Posterior cingulate gyrus (tissue), 11 donors: ENCODE data around the gene ITIH1.
A peak's percentile ranks its signal among the peaks of the same experiment; 100 is the strongest.
"Not testable (repeated sequence)": the region's sequence is repeated elsewhere in the genome, so short reads cannot be mapped to it uniquely, and the experiment has no call there.

Experiments
- DNase-seq, 10 donors: peaks; one replicate each; pipeline versions ENCODE4 v3.0.0 to v3.0.0-alpha.2; 2020 to 2021; ENCODE audit warnings: mixed read lengths in 3 of 10
- intact Hi-C: fragments of 100-400 bp; cut with DNase I; formaldehyde crosslinking; loops from one replicate; pipeline ENCODE4 v1.15.1; 2023

The ITIH1 gene

GRCh38 chr3:52774066-52774713, 3.2 kb upstream of the ITIH1 start:
- intact Hi-C loops, result no loop called here
- DNase-seq, result peak in 2 of 10 donors; percentile 1 to 55

GRCh38 chr3:52774901-52775864, 2.2 kb upstream of the ITIH1 start:
- intact Hi-C loops, result no loop called here
- DNase-seq, result peak in 3 of 10 donors; percentile 4 to 52 (median 48)

GRCh38 chr3:52775877-52776276, 1.5 kb upstream of the ITIH1 start:
- DNase-seq, result peak in 2 of 10 donors; percentile 1 to 74
- intact Hi-C loops, result no loop called here

GRCh38 chr3:52776486-52776885, 913 bp upstream of the ITIH1 start:
- intact Hi-C loops, result not testable (repeated sequence)
- peak in 2 of 10 donors; percentile 2 to 31 for DNase-seq

GRCh38 chr3:52777959-52778805, 783 bp downstream of the ITIH1 start:
- intact Hi-C loops, result no loop called here
- DNase-seq, result peak in 2 of 10 donors; percentile 2 to 52

GRCh38 chr3:52779011-52779836, 1.8 kb downstream of the ITIH1 start:
- intact Hi-C loops, result no loop called here

GRCh38 chr3:52779837-52780585, 2.6 kb downstream of the ITIH1 start:
- DNase-seq, result peak in 3 of 10 donors; percentile 1 to 47 (median 1)
- intact Hi-C loops, result no loop called here

More at GRCh38 chr3:52779011-52779836, 1.8 kb downstream of the ITIH1 start:
- peak in 2 of 10 donors; percentile 5 to 50 for DNase-seq

GRCh38 chr3:52781741-52782140, 4.3 kb downstream of the ITIH1 start:
- intact Hi-C loops, result no loop called here
- DNase-seq, result peak in 2 of 10 donors; percentile 2 to 22

- intact Hi-C loops, result no loop called here
- peak in 3 of 10 donors; percentile 2 to 59 (median 4) for DNase-seq
Measured at GRCh38 chr3:52782412-52783210, 5.2 kb downstream of the ITIH1 start.

- peak in 2 of 10 donors; percentile 1 to 26 for DNase-seq
- intact Hi-C loops, result no loop called here
Measured at GRCh38 chr3:52783211-52783555, 5.8 kb downstream of the ITIH1 start.

GRCh38 chr3:52784021-52784621, 6.7 kb downstream of the ITIH1 start:
- DNase-seq, result peak in 3 of 10 donors; percentile 12 to 78 (median 77)
- intact Hi-C loops, result no loop called here

- intact Hi-C loops, result no loop called here
Measured at GRCh38 chr3:52784931-52785590, 7.7 kb downstream of the ITIH1 start.

GRCh38 chr3:52786330-52787215, 9.2 kb downstream of the ITIH1 start:
- DNase-seq, result peak in 3 of 10 donors; percentile 13 to 57 (median 27)
- intact Hi-C loops, result no loop called here

More at GRCh38 chr3:52784931-52785590, 7.7 kb downstream of the ITIH1 start:
- peak in 1 of 10 donors; percentile 7 for DNase-seq

- intact Hi-C loops, result no loop called here
- peak in 4 of 10 donors; percentile 16 to 61 (median 50) for DNase-seq
Measured at GRCh38 chr3:52787246-52787645, 9.8 kb downstream of the ITIH1 start.

GRCh38 chr3:52787672-52788625, 10.6 kb downstream of the ITIH1 start:
- peak in 4 of 10 donors; percentile 15 to 66 (median 42) for DNase-seq
- intact Hi-C loops, result no loop called here
